HUES6 (cell line): Measurements from ENCODE around the gene SERPINH1.

Experiments
- H3K27ac ChIP-seq: 2 replicates; pipeline ENCODE4 v1.7.0; 2013; ENCODE audit warnings: low read depth, mild to moderate bottlenecking, low read length, inconsistent platforms
- H3K27me3 ChIP-seq: 2 replicates; pipeline ENCODE4 v1.6.1; 2013; ENCODE audit warnings: low read length; ENCODE audit not compliant: control insufficient read depth, insufficient read depth
- H3K36me3 ChIP-seq: 2 replicates; pipeline ENCODE4 v1.6.1; 2013; ENCODE audit warnings: low read length; ENCODE audit not compliant: control insufficient read depth, insufficient read depth
- H3K4me1 ChIP-seq: 2 replicates; pipeline ENCODE4 v1.6.1; 2013; ENCODE audit warnings: low read length; ENCODE audit not compliant: control insufficient read depth, insufficient read depth
- H3K4me3 ChIP-seq: 2 replicates; pipeline ENCODE4 v1.5.1; 2013; ENCODE audit warnings: low read depth, low read length
- H3K9ac ChIP-seq: one replicate; pipeline ENCODE4 v1.6.1; 2013; ENCODE audit warnings: mild to moderate bottlenecking, low read length
- H3K9me3 ChIP-seq: 2 replicates; pipeline ENCODE4 v1.6.1; 2013; ENCODE audit warnings: low read depth, low read length; ENCODE audit not compliant: control insufficient read depth, insufficient read depth

Gene SERPINH1

DNA sequence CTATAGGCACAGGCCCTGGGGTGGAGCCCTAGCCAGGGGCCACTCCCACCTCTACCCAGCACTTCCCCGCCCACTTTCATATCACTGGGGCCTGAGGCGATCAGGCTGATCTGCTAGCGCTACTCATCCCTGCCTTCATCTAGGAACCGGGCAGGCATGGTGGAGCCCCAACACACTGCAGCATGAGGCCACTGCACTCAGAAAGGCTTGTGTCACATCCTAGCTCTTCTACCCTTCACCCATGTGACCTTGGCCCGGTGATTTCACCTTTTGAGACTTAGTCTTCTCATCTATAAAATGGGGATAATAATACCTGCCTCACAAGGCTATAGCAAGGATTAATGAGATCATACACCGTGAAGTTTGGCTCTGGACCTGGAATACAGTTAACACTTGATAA, 18.2 kb upstream of the SERPINH1 start:
- no peak overlapping the region for H3K27ac ChIP-seq
- H3K4me3 ChIP-seq = no peak overlapping the region
- no peak overlapping the region for H3K9ac ChIP-seq
- H3K4me1 ChIP-seq = peaks cover 18% of the 10 kb centered on the region
- H3K36me3 ChIP-seq = no peaks in the 10 kb centered on the region
- H3K9me3 ChIP-seq = no peaks in the 10 kb centered on the region
- 0 out of 2 replicates have a peak, but pooled peaks cover 2% of the 10 kb centered on the region for H3K27me3 ChIP-seq

DNA sequence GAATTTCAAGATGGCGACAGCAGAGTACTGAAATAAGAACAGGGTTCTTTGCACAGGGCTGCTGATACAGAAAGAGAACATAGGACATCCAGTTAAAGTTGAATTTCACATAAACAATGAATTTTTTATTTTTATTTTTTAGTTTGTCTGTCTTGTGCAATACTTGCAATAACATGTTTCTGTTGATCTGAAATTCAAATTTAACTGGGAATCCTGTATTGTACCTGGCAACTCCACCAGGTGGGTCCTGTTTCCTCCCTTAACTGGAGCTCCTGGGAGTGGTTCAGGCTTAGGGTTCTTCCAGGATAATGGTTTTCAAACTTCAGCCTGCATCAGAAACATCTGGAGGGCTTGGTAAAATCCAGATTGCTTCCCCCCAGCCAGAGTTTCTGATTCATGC, 14.9 kb upstream of the SERPINH1 start:
- no peak overlapping the region for H3K4me3 ChIP-seq
- peaks cover 6% of the 10 kb centered on the region for H3K9me3 ChIP-seq
- H3K27ac ChIP-seq = no peak overlapping the region
- H3K36me3 ChIP-seq = no peaks in the 10 kb centered on the region
- no peak overlapping the region for H3K9ac ChIP-seq
- peaks cover 12% of the 10 kb centered on the region for H3K4me1 ChIP-seq
- 0 out of 2 replicates have a peak, but pooled peaks cover 2% of the 10 kb centered on the region for H3K27me3 ChIP-seq

DNA sequence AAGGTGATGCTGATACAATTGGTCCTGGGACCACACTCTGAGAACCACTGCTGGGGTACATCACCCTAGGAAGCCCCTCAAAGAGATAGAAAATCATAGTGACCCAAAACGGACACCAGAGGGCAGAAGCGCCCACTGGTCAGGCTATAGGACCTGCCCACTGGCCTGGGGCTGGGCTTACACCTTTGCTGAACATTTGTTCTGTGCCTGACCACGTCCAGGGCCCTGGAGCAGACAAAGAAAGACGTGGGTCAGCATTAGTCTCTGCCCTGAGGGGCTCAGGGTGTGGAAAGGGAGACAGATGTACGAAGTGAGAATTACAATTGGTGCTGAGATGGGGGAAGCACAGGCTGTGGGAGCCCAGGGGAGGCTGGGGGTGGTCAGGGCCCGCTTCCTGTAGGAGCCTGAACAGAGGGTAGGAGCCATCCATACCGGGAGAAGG, 14.4 kb upstream of the SERPINH1 start:
- Histone ChIP-seq H3K27ac (no peak overlapping the region), H3K27me3 (0 out of 2 replicates have a peak, but pooled peaks cover 2% of the 10 kb centered on the region), H3K36me3 (no peaks in the 10 kb centered on the region), H3K4me3 (no peak overlapping the region), H3K9ac (peak overlapping the region; percentile 35), H3K9me3 (peaks cover 6% of the 10 kb centered on the region), H3K4me1 (peaks cover 13% of the 10 kb centered on the region)

DNA sequence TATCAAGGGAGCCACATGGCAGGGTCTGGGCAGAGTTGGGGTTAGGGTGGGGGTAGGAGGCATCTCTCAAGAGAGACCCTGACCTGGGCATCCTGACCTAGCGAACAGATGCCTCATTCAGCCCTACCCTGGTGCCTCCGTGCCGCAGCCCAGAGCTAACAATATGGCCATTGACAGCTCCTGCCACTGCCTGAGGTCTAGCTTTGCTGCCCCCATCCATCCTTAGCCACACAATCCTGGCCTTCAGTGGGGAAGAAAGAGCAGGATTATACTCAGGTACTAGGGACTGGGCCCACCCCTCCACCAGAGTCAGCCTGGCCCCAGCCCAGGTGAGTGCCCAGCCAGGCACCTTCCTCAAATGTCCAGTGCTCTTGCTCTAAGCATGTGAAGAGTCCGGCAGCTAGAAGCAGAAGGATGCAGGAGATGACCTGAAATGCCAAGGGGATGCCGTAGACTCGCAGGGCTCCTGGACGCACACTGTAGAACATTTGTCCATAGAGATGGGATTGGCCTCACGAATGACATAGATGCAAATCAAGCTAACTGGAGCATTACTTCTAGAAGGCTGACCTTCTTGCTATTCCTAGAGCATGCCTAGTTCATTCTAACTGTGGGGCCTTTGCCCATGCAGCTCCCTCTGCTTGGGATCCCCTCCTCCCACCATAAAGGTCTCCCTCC, 13.3 kb upstream of the SERPINH1 start:
- H3K9ac ChIP-seq = no peak overlapping the region
- H3K9me3 ChIP-seq = peaks cover 6% of the 10 kb centered on the region
- peaks cover 22% of the 10 kb centered on the region for H3K4me1 ChIP-seq
- H3K27ac ChIP-seq = no peak overlapping the region
- H3K4me3 ChIP-seq = no peak overlapping the region
- H3K36me3 ChIP-seq = no peaks in the 10 kb centered on the region
- H3K27me3 ChIP-seq = 0 out of 2 replicates have a peak, but pooled peaks cover 2% of the 10 kb centered on the region

DNA sequence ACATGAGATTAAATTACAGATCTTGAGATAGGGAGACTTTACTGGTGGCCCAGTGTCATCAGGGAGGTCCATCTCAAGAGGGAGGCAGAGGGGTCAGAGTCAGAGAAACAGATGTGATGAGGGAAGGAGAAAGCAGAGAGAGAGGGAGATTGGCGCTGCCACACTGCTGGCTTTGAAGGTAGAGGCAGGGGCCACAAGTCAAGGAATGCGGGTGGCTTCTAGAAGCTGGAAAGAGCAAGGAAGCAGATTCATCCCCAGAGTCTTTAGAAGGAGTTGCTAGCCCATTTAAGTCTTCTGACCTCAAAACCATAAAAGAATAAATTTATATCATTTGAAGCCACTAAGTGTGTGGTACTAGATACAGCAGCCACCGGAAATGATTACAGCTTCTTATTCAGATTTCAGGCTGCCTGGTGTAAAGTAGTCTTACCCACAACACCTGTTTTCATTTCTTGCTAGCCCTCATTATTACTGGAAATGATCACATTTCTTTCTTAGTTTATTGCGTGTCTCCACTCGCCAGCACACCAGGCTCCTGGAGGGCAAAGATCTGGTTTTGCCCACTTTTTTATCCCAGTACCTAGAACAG, 12.6 kb upstream of the SERPINH1 start:
- Histone ChIP-seq H3K9me3 (peaks cover 6% of the 10 kb centered on the region), H3K4me1 (peaks cover 28% of the 10 kb centered on the region), H3K9ac (no peak overlapping the region), H3K27ac (no peak overlapping the region), H3K36me3 (no peaks in the 10 kb centered on the region), H3K27me3 (0 out of 2 replicates have a peak, but pooled peaks cover 2% of the 10 kb centered on the region), H3K4me3 (no peak overlapping the region)

DNA sequence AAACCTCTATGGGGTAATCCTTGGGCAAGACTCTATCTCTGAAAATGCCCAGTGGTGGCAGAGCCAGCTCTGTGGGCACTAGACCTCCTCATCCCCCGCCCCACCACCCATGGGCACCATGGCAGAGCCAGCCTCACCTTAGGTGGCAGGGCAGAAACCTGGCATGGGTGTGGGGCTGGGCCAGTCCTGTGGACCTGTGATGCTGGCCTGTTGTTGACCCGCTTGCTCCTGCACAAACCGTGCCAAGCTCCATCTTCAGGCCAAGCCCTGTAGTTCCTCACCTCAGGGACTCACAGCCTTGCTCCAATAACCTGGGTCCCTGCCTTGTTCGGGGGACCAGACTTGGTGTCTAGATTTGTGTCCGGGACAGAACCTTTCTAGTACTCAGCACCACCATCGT, 8.9 kb upstream of the SERPINH1 start:
- Histone ChIP-seq H3K9me3 (peaks cover 6% of the 10 kb centered on the region), H3K4me3 (no peak overlapping the region), H3K27ac (no peak overlapping the region), H3K27me3 (no peaks in the 10 kb centered on the region), H3K9ac (no peak overlapping the region), H3K4me1 (peaks cover 43% of the 10 kb centered on the region), H3K36me3 (no peaks in the 10 kb centered on the region)

DNA sequence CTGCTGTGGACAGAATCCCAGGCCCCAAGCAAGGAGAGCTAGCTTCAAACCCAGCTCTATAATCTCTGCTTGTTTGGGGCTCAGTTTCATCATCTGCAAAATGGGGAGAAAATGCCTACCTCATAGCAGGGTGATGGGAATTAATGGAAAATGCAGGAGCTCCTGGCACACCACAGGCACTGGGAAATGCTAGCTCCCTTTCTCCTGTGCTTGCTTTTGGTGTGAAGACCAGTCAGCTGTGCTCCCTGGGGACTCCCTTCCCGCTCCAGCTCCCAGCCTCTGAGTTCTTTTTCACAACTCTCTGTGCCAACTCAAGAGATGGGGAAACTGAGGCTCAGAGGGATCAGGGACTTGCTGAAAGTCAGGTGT, 8.2 kb upstream of the SERPINH1 start:
- H3K9me3 ChIP-seq = peaks cover 6% of the 10 kb centered on the region
- H3K4me1 ChIP-seq = peaks cover 48% of the 10 kb centered on the region
- no peak overlapping the region for H3K4me3 ChIP-seq
- no peaks in the 10 kb centered on the region for H3K36me3 ChIP-seq
- H3K27me3 ChIP-seq = no peaks in the 10 kb centered on the region
- 0 out of 2 replicates have a peak overlapping the region, but pooled peaks have one; percentile 27 for H3K27ac ChIP-seq
- H3K9ac ChIP-seq = peak overlapping the region; percentile 33

DNA sequence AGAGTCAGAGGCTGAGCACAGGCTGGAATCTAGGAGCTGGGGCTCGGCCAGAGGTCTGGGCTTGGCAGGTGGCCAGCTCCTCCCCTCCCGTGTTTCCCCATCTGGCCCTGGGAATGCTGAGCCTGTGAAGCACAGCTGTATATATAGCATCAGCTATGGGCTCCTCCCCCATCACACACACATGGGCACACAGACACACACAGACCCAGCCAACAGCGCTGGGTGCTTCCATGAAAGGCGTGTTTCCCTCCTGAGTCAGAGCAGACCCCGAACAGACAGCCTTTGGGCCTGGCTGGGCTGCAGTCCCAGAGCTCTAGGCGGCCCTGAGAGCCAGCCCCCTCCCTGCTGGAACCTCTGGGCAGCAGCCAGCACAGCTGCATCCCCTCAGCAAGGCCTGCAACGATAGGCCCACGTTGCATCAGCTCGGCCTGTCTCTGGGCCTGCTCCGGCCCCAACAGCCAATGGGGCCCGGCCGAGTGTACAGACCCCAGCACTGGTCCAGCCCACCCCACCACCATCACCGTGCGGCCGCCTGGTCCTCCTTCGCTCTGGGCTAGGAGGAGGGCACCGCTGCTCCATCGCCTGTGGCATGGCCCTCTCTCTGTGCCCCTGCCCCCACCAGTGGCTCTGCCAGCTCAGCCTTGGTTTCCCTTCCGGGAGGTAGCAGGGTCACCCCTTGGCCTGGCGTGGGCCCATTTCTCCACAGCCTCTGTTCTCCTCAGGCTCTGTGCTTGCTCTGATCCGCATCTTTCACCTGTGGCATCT, 7.6 kb upstream of the SERPINH1 start:
- Histone ChIP-seq H3K27me3 (no peaks in the 10 kb centered on the region), H3K36me3 (no peaks in the 10 kb centered on the region), H3K4me1 (peaks cover 54% of the 10 kb centered on the region), H3K9me3 (peaks cover 2% of the 10 kb centered on the region; the same call in 1 of the 2 replicates), H3K9ac (peak overlapping the region; percentile 39), H3K4me3 (no peak overlapping the region), H3K27ac (0 out of 2 replicates have a peak overlapping the region, but pooled peaks have one; percentile 27)

DNA sequence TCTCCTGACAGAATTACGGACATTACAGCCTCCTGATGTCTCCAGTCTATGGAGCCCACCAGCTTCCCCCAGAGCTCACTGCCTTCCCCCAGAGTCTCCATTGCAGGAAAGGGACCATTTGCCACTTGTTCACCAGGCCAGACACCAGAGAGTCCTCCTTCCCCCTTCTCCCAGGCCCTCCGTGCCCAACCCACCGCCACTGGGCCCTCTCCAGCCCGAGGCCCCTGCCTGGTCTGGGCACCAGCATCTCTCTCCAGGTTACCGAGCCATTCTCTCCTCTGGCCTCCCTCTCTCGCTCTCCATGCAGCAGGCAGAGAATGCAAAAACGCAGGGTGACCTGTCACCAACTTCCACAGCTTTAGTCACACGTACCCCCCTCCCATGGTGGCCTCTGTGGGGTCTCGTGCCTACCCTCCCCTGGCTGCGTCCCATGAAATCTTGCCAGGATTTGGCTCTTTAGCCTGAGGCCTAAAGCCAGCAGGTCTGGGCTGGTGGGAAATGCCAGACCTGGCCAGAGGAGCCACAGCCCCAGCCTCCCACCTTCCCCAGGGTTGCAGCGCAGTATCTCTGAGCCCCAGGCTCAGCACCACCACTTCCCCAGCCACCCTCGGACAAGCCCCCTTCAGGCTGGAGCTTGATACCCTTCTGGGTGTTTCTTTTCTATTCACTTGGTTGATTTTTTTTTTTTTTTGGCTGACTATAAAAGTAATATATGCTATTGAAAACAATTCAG, 6.8 kb upstream of the SERPINH1 start:
- Histone ChIP-seq H3K9ac (peak overlapping the region; percentile 39), H3K4me1 (peaks cover 61% of the 10 kb centered on the region), H3K9me3 (no peaks in the 10 kb centered on the region), H3K4me3 (no peak overlapping the region), H3K27ac (no peak overlapping the region), H3K36me3 (no peaks in the 10 kb centered on the region), H3K27me3 (no peaks in the 10 kb centered on the region)

DNA sequence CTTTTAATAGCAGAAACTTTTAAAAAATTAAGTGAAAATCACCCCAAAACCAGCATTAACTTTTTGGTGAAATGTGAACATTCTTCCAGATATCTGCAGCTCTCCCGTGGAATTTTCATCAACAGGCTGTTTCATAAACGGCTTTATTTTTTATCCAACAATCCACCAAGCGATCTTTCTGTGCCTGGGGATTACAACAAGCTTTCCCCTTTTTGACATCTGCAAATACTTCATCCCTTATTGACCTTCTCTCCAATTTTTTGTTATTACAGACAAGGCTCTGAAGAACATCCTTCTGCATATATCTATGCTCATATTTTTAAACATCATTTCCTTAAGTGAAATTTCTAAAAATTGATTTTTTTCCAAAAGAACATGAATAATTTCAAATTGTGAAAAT, 5.8 kb upstream of the SERPINH1 start:
- H3K27me3 ChIP-seq = no peaks in the 10 kb centered on the region
- H3K27ac ChIP-seq = no peak overlapping the region
- no peaks in the 10 kb centered on the region for H3K9me3 ChIP-seq
- no peaks in the 10 kb centered on the region for H3K36me3 ChIP-seq
- peaks cover 71% of the 10 kb centered on the region for H3K4me1 ChIP-seq
- H3K9ac ChIP-seq = no peak overlapping the region
- H3K4me3 ChIP-seq = no peak overlapping the region
